Activated CD4-positive, alpha-beta T cell treated with anti-CD3 and anti-CD28 coated beads, Interleukin-2, amount 50 U/mL, for 24 hours (primary cell): Measurements from ENCODE around the gene TRMT1.

Source experiments
- DNase-seq, 2 donors: peaks; one replicate each; pipeline ENCODE4 v3.0.0-alpha.2; 2020; ENCODE audit warnings: low read depth in 1 of 2, low spot score in 1 of 2

TRMT1 gene

GRCh38 chr19:13055213-13056051 lies 61.1 kb downstream of the TRMT1 start:
- DNase-seq, result no peak
